Ureter (tissue), 1 donor: ENCODE results near the gene DPH7. TPM values are rescaled to one million over a fixed set of nuclear protein-coding genes. Genes with fewer than 3 reads are reported as not detected.
"Not testable (repeated sequence)": the region's sequence is repeated elsewhere in the genome, so short reads cannot be mapped to it uniquely, and the experiment has no call there.

Experiments used
- DNase-seq: peaks from one replicate; pipeline ENCODE4 v3.0.0-alpha.2; 2020; ENCODE audit warnings: low spot score
- total RNA-seq: library from RNA; stranded (reverse); gene quantifications from one replicate; pipeline ENCODE4 v1.2.4, GENCODE V29; 2023
- donor health status: DM: yes; HTN: yes; CAD: no.

DPH7 gene
- total RNA-seq, 1 donor from 2014 or later = 43.4 TPM

- no peak for DNase-seq
Observed at GRCh38 chr9:137606005-137606621, 27.4 kb upstream of the DPH7 start.

- DNase-seq = peak; percentile 92
Observed at GRCh38 chr9:137605121-137606004, 26.6 kb upstream of the DPH7 start, which contains the start of gene ARRDC1. Gene ARRDC1 (plus strand): TSS chr9:137605686. CDS start chr9:137605718, 32 bp downstream.

- peak; percentile 67 for DNase-seq
Observed at GRCh38 chr9:137604345-137605086, 25.8 kb upstream of the DPH7 start.

- DNase-seq = no peak
Observed at GRCh38 chr9:137603879-137604278, 25.2 kb upstream of the DPH7 start.

- no peak for DNase-seq
Observed at GRCh38 chr9:137602661-137603060, 23.9 kb upstream of the DPH7 start.

GRCh38 chr9:137598943-137599342 lies 20.2 kb upstream of the DPH7 start:
- DNase-seq = no peak

GRCh38 chr9:137596577-137596976 lies 17.9 kb upstream of the DPH7 start:
- DNase-seq = not testable (repeated sequence)

GRCh38 chr9:137593176-137593575 lies 14.5 kb upstream of the DPH7 start:
- no peak for DNase-seq

- no peak for DNase-seq
Observed at GRCh38 chr9:137592767-137593166, 14.0 kb upstream of the DPH7 start.

GRCh38 chr9:137590469-137591383 lies 12.0 kb upstream of the DPH7 start, which contains the start of gene ZMYND19:
Gene ZMYND19 (minus strand): TSS chr9:137590512. CDS start chr9:137590263, 249 bp downstream.
- DNase-seq = peak; percentile 91

GRCh38 chr9:137590123-137590468 lies 11.4 kb upstream of the DPH7 start:
- DNase-seq = no peak

GRCh38 chr9:137589441-137590122 lies 10.9 kb upstream of the DPH7 start:
- no peak for DNase-seq

GRCh38 chr9:137588891-137589290 lies 10.2 kb upstream of the DPH7 start:
- no peak for DNase-seq

- no peak for DNase-seq
Observed at GRCh38 chr9:137588311-137588710, 9.6 kb upstream of the DPH7 start.

GRCh38 chr9:137586854-137587253 lies 8.1 kb upstream of the DPH7 start:
- no peak for DNase-seq

GRCh38 chr9:137583957-137584356 lies 5.2 kb upstream of the DPH7 start:
- no peak for DNase-seq

- no peak for DNase-seq
Observed at GRCh38 chr9:137583347-137583746, 4.6 kb upstream of the DPH7 start.

- DNase-seq = no peak
Observed at GRCh38 chr9:137582286-137582860, 3.6 kb upstream of the DPH7 start.

- DNase-seq = no peak
Observed at GRCh38 chr9:137581361-137582285, 2.9 kb upstream of the DPH7 start.
